GM18951 (cell line): Measurements from ENCODE around the gene IGF1R.

Source experiments
- POLR2A ChIP-seq: IDR thresholded peaks from 4 replicates; pipeline ENCODE4 v1.6.1; 2011; ENCODE audit warnings: mild to moderate bottlenecking; ENCODE audit not compliant: insufficient read length, insufficient read depth; ENCODE audit errors: extremely low read depth
- in situ Hi-C: fragments of 300-500 bp; cut with MboI; formaldehyde crosslinking; loops from one replicate; pipeline ENCODE4 v1.12.0; 2022; ENCODE audit warnings: low sequenced_read_pairs, mixed read lengths, inconsistent platforms; ENCODE audit not compliant: unreplicated experiment

The IGF1R gene

GRCh38 chr15:98855815-98856531 is 207.6 kb downstream of the IGF1R start:
- in situ Hi-C loops = no loop called here
- TF ChIP-seq POLR2A = no peak

GRCh38 chr15:98856532-98856907 is 208.2 kb downstream of the IGF1R start:
- in situ Hi-C loops = no loop called here
- TF ChIP-seq POLR2A = no peak

GRCh38 chr15:98858610-98859023 is 210.3 kb downstream of the IGF1R start:
- no peak for TF ChIP-seq POLR2A
- in situ Hi-C loops = no loop called here

GRCh38 chr15:98859149-98859548 is 210.8 kb downstream of the IGF1R start:
- in situ Hi-C loops = no loop called here
- no peak for TF ChIP-seq POLR2A

- in situ Hi-C loops = no loop called here
- TF ChIP-seq POLR2A = no peak
Measured at GRCh38 chr15:98860281-98861041, 212.1 kb downstream of the IGF1R start.

GRCh38 chr15:98861188-98861587 is 212.8 kb downstream of the IGF1R start:
- in situ Hi-C loops = no loop called here
- TF ChIP-seq POLR2A = no peak

- in situ Hi-C loops = no loop called here
- TF ChIP-seq POLR2A = no peak
Measured at GRCh38 chr15:98863983-98864382, 215.6 kb downstream of the IGF1R start.

- in situ Hi-C loops = no loop called here
- TF ChIP-seq POLR2A = peak; percentile 53
Measured at GRCh38 chr15:98865397-98866339, 217.3 kb downstream of the IGF1R start.

GRCh38 chr15:98866511-98866910 is 218.2 kb downstream of the IGF1R start:
- no peak for TF ChIP-seq POLR2A
- in situ Hi-C loops = no loop called here

GRCh38 chr15:98868564-98868963 is 220.2 kb downstream of the IGF1R start:
- in situ Hi-C loops = no loop called here

GRCh38 chr15:98870788-98871187 is 222.4 kb downstream of the IGF1R start:
- TF ChIP-seq POLR2A = no peak
- in situ Hi-C loops = no loop called here

More at GRCh38 chr15:98868564-98868963, 220.2 kb downstream of the IGF1R start:
- no peak for TF ChIP-seq POLR2A

- in situ Hi-C loops = no loop called here
- TF ChIP-seq POLR2A = no peak
Measured at GRCh38 chr15:98872774-98873173, 224.4 kb downstream of the IGF1R start.
